NCI-H748 (cell line): ENCODE measurements around the gene ERBB4.
A peak's percentile ranks its signal among the peaks of the same experiment; 100 is the strongest.
"Not testable (repeated sequence)": the region's sequence is repeated elsewhere in the genome, so short reads cannot be mapped to it uniquely, and the experiment has no call there.

Source experiments
- DNase-seq: peaks from one replicate; lab custom pipeline; 2025; ENCODE audit not compliant: unreplicated experiment; lab: John Stamatoyannopoulos, UW

Gene ERBB4

GRCh38 chr2:211664321-211664720 lies 874.3 kb downstream of the ERBB4 start:
- DNase-seq = no peak

- no peak for DNase-seq
These were observed 884.3 kb downstream of the ERBB4 start for GRCh38 chr2:211654211-211654780.

- DNase-seq = no peak
These were observed 886.3 kb downstream of the ERBB4 start for GRCh38 chr2:211652327-211652726.

GRCh38 chr2:211649331-211649730 lies 889.3 kb downstream of the ERBB4 start:
- DNase-seq = no peak

- no peak for DNase-seq
These were observed 907.1 kb downstream of the ERBB4 start for GRCh38 chr2:211631503-211631902.

- DNase-seq = no peak
These were observed 915.5 kb downstream of the ERBB4 start for GRCh38 chr2:211623096-211623495.

- no peak for DNase-seq
These were observed 917.6 kb downstream of the ERBB4 start for GRCh38 chr2:211620986-211621385.

GRCh38 chr2:211617803-211618202 lies 920.8 kb downstream of the ERBB4 start:
- DNase-seq = no peak

- DNase-seq = no peak
These were observed 927.0 kb downstream of the ERBB4 start for GRCh38 chr2:211611621-211612020.

- DNase-seq = no peak
These were observed 927.5 kb downstream of the ERBB4 start for GRCh38 chr2:211611061-211611518.

GRCh38 chr2:211609127-211609526 lies 929.5 kb downstream of the ERBB4 start:
- DNase-seq = no peak

- DNase-seq = no peak
These were observed 939.5 kb downstream of the ERBB4 start for GRCh38 chr2:211599146-211599545.

- no peak for DNase-seq
These were observed 940.4 kb downstream of the ERBB4 start for GRCh38 chr2:211598238-211598637.

- not testable (repeated sequence) for DNase-seq
These were observed 946.6 kb downstream of the ERBB4 start for GRCh38 chr2:211592006-211592405.

GRCh38 chr2:211591426-211591825 lies 947.2 kb downstream of the ERBB4 start:
- peak; percentile 17 for DNase-seq

GRCh38 chr2:211568439-211568838 lies 970.2 kb downstream of the ERBB4 start:
- no peak for DNase-seq

- no peak for DNase-seq
These were observed 974.2 kb downstream of the ERBB4 start for GRCh38 chr2:211564441-211564840.

- DNase-seq = no peak
These were observed 993.0 kb downstream of the ERBB4 start for GRCh38 chr2:211545582-211545981.

- peak; percentile 89 for DNase-seq
These were observed 1004.0 kb downstream of the ERBB4 start for GRCh38 chr2:211534632-211535031.

GRCh38 chr2:211524248-211524647 lies 1014.4 kb downstream of the ERBB4 start:
- not testable (repeated sequence) for DNase-seq

- no peak for DNase-seq
These were observed 1022.1 kb downstream of the ERBB4 start for GRCh38 chr2:211516537-211516936.

GRCh38 chr2:211514049-211514448 lies 1024.6 kb downstream of the ERBB4 start:
- no peak for DNase-seq

- DNase-seq = no peak
These were observed 1025.2 kb downstream of the ERBB4 start for GRCh38 chr2:211513446-211513845.
